RPMI7951 (cell line): ENCODE data around the gene MCM7. TPM values are rescaled to one million over a fixed set of nuclear protein-coding genes. Genes with fewer than 3 reads are reported as not detected.

Source experiments
- DNase-seq: peaks from one replicate; pipeline ENCODE4 v3.0.0-alpha.2; 2012; ENCODE audit warnings: low read depth
- total RNA-seq: library from RNA; depleted of rRNA; stranded (reverse); fragments of >200 nt; shearing (Covaris generic); gene quantifications from 2 replicates; pipeline ENCODE4 v1.2.3, GENCODE V29; 2014

The MCM7 gene
- total RNA-seq, 1 experiment from 2014 or later: 216 TPM

DNA sequence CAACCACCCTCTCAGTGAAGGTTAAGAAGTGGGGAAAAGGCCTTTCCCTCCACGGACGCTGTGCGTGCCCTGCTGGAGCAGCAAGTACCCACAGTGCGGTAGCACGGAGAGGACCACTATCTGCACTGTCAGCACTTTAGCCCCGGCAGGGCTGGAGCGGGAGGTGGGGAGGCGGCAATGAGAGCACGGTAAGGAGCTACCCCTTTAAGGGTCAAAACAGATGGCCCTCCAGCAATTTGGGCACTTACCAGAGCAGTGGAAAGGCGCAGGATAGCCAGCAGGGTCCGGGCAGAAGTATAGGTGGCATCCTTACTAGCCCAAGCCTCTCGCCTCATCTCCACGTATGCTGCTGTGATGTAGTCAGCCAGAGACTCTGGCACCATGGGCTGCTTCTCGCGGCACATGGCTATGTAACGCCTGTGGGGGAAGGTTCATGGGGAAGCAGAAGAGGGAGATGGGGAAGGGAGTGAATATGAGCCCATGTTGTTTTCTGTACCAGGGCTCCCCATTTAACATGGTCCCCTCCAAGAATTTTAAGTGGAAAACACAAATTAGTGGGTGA lies 7.2 kb downstream of the MCM7 start:
- DNase-seq: no peak

DNA sequence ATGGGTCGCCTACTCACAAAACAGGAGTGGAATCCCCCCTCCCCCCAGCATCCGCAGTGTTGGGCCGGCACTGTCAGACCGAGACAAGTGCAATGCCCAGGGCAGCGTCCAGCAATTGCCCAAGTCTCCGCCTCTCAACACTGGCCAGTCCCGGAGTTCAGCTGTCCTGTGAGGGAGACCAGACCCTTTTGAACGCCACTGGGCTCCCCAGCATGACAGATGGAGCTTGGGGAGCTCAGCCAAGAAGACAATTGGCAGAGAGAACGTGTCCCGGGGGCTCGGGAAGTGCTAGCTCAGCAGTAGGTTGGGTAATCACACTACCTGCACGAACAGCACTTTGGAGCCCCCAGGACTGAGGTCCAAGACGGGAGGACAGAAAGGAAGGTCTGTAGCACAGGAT lies 7.7 kb downstream of the MCM7 start:
- no peak for DNase-seq

DNA sequence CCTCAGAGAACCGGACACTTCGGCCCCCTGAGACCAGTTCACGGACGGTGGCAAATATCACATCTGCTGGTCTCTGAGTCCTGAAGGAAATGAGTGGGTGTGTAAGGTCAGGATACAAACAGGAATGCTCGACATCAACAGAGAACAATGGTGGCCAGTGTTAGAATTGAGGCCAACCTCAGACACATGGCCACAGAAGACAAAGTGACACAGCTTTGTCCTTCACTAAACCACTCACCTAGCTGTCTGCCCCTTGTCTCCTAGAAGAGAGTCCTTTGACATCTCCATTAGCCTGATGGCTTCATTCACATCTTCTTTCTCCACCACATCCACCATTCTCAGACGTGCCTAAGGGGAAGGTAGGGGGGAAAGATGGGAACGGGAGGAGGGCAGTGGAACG lies 8.1 kb downstream of the MCM7 start:
- no peak for DNase-seq

DNA sequence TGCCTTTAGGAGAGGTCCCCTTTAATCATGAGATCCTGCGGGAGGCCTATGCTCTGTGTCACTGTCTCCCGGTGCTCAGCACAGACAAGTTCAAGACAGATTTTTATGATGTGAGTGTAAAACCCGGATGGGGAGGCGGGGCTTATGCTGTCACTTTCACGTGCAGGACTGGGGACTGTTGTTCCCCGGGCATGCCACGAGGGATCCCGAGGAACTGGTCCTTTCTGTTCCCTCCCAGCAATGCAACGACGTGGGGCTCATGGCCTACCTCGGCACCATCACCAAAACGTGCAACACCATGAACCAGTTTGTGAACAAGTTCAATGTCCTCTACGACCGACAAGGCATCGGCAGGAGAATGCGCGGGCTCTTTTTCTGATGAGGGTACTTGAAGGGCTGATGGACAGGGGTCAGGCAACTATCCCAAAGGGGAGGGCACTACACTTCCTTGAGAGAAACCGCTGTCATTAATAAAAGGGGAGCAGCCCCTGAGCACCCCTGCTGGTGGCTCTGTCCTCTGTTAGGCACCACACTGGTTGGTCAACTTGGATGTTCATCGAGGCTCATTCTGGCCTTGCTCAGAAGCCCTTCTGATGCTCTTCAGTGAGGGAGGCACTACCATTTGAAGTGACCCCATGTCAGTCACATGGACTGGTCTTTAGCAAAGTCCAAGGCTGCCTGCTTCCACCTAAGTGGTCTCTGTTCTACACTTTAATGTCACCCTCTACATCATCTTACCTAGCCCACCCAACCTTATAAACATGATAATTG lies 9.6 kb downstream of the MCM7 start:
- DNase-seq: no peak

DNA sequence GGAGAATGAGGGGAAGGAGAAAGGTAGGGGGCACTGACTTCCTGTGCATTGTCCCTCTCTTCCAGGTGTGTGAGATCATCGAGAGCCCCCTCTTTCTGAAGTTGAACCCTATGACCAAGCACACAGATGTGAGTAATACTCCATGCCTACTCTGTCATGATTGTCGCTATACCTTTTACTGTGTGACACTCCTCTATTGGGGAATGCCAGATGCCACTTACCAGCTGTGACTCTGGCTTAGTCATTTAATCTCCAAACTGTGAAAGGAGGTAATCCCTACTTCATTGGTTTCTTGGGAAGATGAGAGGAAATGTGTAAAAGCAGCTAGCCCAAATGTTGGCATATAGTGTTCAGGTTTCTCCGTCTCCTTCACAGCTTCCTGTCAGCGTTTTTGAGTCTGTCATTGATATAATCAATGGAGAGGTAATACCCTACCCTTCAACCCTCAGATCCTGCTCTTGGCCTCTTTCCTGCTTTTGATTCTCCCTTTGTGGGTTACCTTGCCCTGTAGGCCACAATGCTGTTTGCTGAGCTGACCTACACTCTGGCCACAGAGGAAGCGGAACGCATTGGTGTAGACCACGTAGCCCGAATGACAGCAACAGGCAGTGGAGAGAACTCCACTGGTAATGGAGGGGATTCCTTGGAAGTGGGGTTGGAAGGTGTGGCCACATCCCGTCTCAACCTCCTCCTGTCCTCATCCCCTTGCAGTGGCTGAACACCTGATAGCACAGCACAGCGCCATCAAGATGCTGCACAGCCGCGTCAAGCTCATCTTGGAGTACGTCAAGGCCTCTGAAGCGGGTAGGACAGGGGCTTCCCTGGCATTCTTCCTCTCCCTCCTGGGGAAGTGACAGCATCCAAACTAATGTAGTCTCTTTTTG lies 10.4 kb downstream of the MCM7 start:
- DNase-seq: no peak

DNA sequence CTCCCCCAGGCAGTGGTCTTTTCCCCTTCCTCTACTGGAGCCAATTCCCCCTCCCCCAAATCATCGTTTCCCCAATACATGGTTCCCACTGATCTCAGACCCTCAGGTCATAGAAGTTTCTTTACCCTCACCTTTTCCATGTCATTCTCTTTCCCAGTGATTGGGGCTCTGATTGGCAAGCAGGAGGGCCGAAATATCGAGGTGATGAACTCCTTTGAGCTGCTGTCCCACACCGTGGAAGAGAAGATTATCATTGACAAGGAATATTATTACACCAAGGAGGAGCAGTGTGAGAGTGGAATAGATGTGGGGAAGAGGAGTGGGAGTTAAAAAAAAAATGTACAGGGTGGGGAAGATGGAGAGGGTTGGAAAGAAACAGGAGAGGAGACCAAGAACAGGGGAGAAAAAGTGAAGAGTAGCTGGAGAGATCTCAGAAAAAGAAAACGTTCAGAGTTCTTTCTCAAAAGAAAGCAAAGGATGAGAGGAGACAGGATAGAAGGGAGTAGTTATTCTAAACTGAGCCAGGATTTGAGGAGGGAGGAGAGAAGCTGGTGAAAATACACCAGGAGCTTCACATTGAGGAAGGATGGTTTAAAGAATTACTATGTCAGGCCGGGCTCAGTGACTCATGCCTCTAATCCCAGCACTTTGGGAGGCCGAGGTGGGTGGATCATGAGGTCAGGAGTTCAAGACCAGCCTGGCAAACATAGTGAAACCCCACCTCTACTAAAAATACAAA lies 11.6 kb downstream of the MCM7 start:
- DNase-seq: no peak

DNA sequence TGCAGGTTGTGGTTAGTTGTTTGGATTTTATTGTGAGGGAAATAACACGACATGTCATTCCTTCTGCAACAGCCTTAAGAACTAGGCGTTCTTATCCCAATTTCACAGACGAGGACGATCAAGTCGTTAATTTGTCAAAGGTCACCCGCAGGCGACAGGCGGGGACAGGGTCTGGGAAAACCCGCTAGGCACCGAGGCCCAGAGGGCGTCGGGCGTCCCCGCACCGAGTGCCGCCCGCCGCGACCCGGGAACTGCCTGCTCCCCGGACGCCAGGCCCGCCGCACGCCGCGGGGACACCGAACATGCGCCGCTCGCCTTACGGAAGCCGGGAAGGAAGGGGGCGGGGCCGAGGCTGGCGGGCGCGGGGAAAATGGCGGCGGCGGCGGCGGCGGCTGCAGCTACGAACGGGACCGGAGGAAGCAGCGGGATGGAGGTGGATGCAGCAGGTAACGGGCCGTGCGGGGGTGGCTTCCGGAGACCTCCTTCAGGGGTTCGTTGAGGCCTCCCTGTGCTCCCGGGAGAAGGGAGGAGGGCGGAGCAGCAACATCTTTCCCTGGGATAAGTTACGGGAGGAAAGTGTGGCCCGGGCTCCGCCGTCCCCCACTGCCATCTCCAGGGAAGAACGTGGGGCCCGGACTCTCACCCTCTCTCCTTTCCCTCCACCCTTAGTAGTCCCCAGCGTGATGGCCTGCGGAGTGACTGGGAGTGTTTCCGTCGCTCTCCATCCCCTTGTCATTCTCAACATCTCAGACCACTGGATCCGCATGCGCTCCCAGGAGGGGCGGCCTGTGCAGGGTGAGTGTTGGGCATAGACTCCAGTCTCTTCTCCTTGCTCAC lies 12.4 kb downstream of the MCM7 start, which contains the start of gene COPS6:
Gene COPS6 (plus strand): TSS at position 349 of the 837 bp plus-strand sequence. CDS start 22 bp downstream, at position 371.
- peak; percentile 79 for DNase-seq

DNA sequence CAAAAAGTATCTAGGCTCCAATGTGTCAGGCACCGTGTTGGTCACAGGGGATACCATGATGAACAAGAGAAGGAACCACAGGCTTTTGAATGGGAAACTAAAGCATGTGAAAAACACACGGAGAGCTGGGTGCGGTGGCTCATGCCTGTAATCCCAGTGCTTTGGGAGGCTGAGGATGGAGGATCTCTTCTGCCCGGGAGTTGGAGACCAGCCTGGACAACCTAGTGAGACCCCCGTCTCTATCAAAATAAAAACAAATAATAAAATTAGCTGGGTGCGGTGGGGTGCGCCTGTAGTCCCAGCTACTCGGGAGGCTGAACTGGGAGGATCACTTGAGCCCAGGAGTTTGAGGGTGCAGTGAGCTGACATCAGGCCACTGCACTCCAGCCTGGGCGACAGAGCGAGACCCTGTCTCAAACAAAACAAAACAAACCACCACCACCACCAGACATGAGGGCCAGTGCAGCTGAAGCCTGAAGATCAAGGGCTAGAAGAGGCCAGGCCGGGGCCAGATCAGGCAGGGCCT lies 13.0 kb downstream of the MCM7 start:
- no peak for DNase-seq

DNA sequence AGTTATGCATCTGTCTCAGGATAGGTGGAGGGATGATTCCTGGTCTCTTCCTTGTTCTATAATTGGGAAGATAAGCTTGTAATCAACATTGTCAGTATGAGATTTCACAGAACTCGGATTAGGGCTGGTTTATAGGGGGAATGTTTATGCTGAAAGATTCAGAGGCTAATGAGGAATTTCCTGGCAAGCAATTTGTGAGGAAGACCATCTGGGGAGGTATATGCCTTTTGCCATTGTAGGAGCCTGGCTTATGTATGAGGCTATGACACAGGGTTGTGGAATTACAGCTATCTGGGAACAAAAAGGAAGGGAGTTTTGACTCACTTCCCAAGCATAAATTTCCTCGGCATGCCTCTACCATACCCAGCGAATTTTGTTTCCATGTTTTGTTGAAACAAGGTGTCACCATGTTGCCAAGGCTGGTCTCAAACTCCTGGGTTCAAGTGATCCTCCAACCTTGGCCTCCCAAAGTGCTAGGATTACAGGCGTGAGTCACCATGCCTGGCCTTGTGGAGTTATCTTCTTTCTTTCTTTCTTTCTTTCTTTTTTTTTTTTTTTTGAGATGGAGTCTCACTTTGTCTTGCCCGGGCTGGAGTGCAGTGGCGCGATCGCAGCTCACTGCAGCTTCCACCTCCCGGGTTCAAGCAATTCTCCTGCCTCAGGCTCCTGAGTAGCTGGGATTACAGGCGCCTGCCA lies 14.0 kb downstream of the MCM7 start:
- peak; percentile 92 for DNase-seq

DNA sequence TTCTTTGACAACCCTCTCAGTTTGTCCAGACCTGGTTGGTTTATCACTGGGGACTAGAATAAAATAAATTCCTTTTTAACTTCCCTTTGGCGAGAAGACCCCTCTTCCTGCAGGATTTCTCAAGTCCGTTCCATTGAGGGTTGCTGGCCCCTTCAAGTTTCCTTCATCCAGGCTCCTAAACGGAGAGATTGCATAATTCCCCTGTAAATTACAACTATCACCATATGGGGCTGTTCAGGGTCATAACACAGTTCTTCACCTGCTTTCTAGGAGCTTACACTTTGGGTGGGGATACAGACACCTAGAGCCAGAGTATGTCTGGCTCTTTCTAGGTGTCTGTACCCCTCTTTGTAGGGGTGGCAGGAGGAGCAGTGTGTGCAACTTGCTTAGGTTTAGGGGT lies 15.7 kb downstream of the MCM7 start:
- DNase-seq: no peak

DNA sequence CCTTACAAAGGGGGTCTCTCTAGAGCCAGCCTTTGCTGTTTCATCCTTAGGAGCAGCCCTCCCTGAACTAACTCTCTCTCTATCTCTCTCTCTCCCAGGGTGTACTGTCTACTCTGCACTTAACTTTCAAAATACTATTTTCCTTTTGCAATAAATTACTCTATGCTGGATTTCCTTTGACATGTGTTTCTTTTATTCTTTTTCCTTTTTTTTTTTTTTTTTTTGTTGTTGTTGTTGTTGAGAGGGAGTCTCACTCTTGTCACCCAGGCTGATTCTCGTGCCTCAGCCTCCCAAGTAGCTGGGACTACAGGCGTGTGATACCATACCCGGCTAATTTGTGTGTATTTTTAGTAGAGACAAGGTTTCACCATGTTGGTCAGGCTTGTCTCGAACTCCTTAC lies 18.2 kb downstream of the MCM7 start:
- no peak for DNase-seq

DNA sequence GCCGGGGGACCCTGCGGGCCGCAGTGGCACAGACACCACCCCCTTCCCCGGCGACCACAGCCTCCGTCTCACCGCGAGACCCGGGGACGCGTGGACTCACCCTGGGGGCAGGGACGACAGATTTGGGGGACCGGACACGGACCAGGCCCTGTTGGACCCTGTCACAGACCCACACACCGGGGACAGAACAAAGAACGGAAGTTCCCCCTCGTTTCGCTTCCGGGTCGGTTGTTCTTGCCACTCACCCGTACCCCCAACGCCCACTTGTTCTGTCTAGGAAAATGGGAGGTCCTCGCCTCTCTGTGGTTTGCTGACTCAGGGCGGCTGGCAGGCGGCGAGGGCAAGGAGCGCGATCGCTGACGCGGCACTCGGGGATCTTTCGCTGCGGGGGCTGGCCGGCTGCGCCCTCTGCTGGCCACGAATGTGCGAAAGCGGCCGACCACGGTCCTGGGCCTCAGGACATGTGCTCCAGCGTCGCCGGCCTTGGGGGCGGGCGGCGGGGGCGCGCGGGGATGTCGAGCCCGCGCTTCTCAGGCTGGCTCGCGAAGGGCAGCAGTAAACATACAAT lies 19.6 kb downstream of the MCM7 start, which contains the start of gene ZNF3:
Gene ZNF3 (minus strand): TSS at position 189 of the 568 bp plus-strand sequence. CDS start 4,366 bp downstream, outside the sequence.
- DNase-seq: peak; percentile 99

DNA sequence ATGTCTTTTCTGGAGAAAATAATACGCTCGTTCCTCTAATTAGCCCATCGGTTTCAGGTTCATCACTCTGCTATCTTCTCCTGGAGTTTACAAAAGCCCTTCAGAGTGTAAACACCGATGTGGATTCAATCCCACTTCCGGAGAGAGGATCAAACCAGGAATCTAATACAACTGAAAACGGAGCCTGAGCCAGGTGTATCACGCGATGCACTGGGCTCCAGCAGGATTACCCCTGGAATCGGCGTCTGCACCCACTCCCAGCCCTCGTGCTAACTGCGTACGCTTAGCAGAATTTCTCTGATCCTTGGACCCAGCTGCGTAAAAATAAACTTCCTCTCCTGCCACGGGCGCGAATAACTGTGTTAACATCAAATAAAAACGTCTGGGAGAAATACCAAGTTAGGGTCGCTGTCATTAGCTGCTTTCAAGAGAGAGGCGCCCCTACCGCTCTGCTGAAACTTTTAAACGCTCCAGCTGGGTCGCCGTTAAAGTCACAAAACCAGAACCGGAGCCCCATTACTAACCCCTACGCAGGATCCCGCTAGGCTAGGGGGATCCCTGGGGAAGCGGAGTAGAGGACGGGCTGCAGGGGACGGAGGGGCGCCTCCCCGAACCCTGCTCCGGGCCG lies 20.2 kb downstream of the MCM7 start:
- no peak for DNase-seq

DNA sequence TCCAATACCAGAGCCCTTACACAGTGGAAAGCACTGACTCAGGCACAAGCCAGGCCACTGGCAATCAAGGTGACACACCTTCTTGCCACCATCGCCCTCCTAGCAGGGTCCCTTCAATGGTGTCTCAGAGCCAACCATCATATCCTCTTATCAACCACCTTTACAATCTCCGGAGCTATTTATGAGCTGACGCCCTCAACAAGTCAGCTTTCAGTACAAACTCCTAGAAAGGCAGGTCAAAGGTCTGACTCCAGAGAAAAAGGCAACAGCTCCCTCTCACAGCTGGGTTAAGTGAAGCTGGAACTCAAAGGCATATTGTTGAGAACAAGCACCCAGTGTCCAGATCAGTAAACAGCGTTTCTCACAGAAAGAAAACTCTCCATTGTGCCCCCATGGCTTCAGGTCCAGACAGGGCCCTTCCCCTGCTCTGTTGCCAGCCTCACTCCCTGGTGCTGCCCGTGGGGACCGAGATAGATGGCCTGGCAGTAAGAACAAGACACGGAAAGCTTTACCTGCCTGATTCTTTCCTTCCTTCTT lies 22.1 kb downstream of the MCM7 start:
- DNase-seq: no peak

DNA sequence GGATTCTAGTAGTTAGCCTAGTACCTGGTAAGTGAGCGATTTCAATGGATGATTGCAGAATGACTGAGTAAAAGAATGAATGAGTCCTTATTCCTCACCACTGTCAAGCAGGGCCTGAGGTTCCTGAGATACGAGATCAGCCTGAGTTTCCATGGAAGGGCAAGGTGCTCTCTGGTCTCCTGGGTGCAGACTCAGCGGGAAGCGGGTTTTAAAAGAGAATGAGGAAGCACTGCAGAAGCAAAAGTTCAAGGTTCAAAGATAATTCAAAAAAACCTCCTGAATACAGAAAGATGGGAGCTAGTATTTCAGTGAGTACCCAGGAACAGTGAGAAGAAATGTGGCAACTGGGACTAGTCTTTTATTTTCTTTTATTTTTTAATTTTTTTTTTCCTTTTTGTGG lies 24.0 kb downstream of the MCM7 start:
- DNase-seq: no peak

DNA sequence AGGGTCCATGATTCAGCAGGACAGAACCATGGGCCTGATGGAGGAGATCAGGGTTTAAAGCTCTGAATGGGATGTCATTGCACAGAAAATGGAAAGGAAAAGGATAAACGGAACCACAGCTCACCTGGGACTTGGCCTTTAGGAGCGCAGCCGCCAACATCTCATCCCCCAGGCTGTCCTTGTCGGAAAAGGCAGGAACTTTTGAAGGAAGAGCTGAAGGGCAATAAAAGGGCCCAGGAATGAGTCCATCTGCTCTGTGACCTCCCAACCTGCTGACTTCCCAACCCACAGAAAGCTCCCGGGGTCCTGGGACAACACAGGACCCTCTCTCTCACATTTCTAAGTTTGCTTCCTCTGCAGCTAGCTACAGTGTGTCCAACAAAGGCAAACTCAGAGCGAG lies 25.8 kb downstream of the MCM7 start:
- DNase-seq: no peak

DNA sequence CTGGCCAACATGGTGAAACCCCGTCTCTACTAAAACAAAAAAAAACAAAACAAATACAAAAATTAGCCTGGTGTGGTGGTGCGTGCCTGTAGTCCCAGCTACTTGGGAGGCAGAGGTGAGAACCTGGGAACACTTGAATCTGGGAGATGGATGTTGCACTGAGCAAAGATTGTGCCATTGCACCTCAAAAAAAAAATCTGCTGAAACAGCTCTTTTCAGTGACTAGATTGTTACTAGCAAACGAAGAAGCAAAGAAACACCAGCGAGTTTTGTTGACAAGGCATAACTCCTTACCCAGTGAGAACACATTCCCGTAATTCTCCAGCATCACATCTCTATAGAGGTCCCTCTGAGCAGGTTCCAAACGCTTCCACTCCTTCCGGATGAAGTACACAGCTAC lies 26.4 kb downstream of the MCM7 start:
- no peak for DNase-seq

DNA sequence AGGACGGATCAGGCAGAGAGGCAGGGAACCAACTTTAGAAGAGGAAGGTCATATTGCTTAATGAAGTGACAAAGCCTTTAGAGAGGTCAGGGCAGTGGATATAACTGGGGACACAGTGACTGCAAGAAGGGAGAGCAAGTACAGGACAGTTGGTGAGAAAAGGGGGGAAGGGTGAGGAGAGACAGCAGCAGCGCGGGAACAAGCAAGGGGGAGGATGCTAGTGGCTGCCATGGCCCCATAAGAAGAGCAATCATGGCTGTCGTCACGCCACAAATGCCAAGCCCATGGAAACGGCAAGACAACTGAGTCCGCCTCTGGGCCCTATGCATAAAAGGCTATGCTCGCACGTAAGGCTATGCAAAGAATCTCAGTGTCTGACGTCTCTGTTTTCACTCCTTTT lies 28.7 kb downstream of the MCM7 start:
- no peak for DNase-seq
